Measurements from ENCODE around the gene COL17A1. TPM values are rescaled to one million over a fixed set of nuclear protein-coding genes. Genes with fewer than 3 reads are reported as not detected.
A peak's percentile ranks its signal among the peaks of the same experiment; 100 is the strongest.

COL17A1 gene
- total RNA-seq, 2 experiments from 2014 or later, result not detected

- ChIA-PET CTCF (no interaction called here), POLR2A (no interaction called here)
- no peaks in the 10 kb centered on the region for H3K9me3 Mint-ChIP-seq
- H3K4me3 Mint-ChIP-seq, result no peak overlapping the region
- H3K27me3 Mint-ChIP-seq, result no peaks in the 10 kb centered on the region
- H3K27ac Mint-ChIP-seq, result no peak overlapping the region
- peaks cover 18% of the 10 kb centered on the region for H3K4me1 Mint-ChIP-seq (ENCODE audit: low read depth)
- intact Hi-C loops (cut with micrococcal nuclease), result no loop called here
- DNase-seq, result no peak
- H3K36me3 Mint-ChIP-seq, result no peaks in the 10 kb centered on the region
These were observed 32.2 kb upstream of the COL17A1 start for GRCh38 chr10:104117839-104118323.

- peaks cover 9% of the 10 kb centered on the region for H3K4me1 Mint-ChIP-seq (ENCODE audit: low read depth)
- DNase-seq, result no peak
- H3K4me3 Mint-ChIP-seq, result no peak overlapping the region
- intact Hi-C loops (cut with micrococcal nuclease), result no loop called here
- no peaks in the 10 kb centered on the region for H3K9me3 Mint-ChIP-seq
- ChIA-PET POLR2A (no interaction called here), CTCF (no interaction called here)
- no peaks in the 10 kb centered on the region for H3K36me3 Mint-ChIP-seq
- no peak overlapping the region for H3K27ac Mint-ChIP-seq
- peaks cover 8% of the 10 kb centered on the region for H3K27me3 Mint-ChIP-seq
These were observed 27.8 kb upstream of the COL17A1 start for GRCh38 chr10:104113376-104113956.

GRCh38 chr10:104109908-104110662 lies 24.4 kb upstream of the COL17A1 start:
- H3K36me3 Mint-ChIP-seq, result no peaks in the 10 kb centered on the region
- H3K9me3 Mint-ChIP-seq, result no peaks in the 10 kb centered on the region
- peaks cover 9% of the 10 kb centered on the region for H3K4me1 Mint-ChIP-seq (ENCODE audit: low read depth)
- H3K27ac Mint-ChIP-seq, result no peak overlapping the region
- intact Hi-C loops (cut with micrococcal nuclease), result loop anchor here (1.0 kb wide), 1 partner anchor 11 kb away; no protein-coding TSS in a partner anchor
- no peak overlapping the region for H3K4me3 Mint-ChIP-seq
- no peak for DNase-seq
- peaks cover 8% of the 10 kb centered on the region for H3K27me3 Mint-ChIP-seq
- ChIA-PET POLR2A (interaction anchor here (1.3 to 2.2 kb wide), 2 partner anchors 10 to 12 kb away, joined by 6 to 7 read pairs; partner anchors contain the start of gene SFR1), CTCF (interaction anchor here (1.4 to 2.3 kb wide), 3 partner anchors 11 to 397 kb away, joined by 3 to 10 read pairs (median 3); partner anchors contain the start of gene SFR1)

- Mint-ChIP-seq H3K36me3 (no peaks in the 10 kb centered on the region), H3K27ac (no peak overlapping the region), H3K9me3 (no peaks in the 10 kb centered on the region), H3K4me1 (ENCODE audit: low read depth) (peaks cover 13% of the 10 kb centered on the region), H3K27me3 (no peaks in the 10 kb centered on the region), H3K4me3 (no peak overlapping the region)
- ChIA-PET POLR2A (no interaction called here), CTCF (no interaction called here)
- intact Hi-C loops (cut with micrococcal nuclease), result no loop called here
- peak; percentile 13 for DNase-seq
These were observed 19.2 kb upstream of the COL17A1 start for GRCh38 chr10:104104926-104105325.

- intact Hi-C loops (cut with micrococcal nuclease), result no loop called here
- DNase-seq, result no peak
- Mint-ChIP-seq H3K36me3 (no peaks in the 10 kb centered on the region), H3K4me1 (ENCODE audit: low read depth) (peaks cover 9% of the 10 kb centered on the region), H3K4me3 (no peak overlapping the region), H3K27ac (no peak overlapping the region), H3K9me3 (no peaks in the 10 kb centered on the region), H3K27me3 (no peaks in the 10 kb centered on the region)
- ChIA-PET POLR2A (interaction anchor here (1.8 kb wide), 1 partner anchor 17 kb away, joined by 6 read pairs; the partner anchor contains the start of gene SFR1), CTCF (interaction anchor here (0.7 kb wide), 1 partner anchor 75 kb away, joined by 3 read pairs; no protein-coding TSS in a partner anchor)
These were observed 18.7 kb upstream of the COL17A1 start for GRCh38 chr10:104104418-104104817.

GRCh38 chr10:104103956-104104355 lies 18.3 kb upstream of the COL17A1 start:
- H3K27me3 Mint-ChIP-seq, result peaks cover 1% of the 10 kb centered on the region
- POLR2A ChIA-PET, result interaction anchor here (1.8 kb wide), 1 partner anchor 18 kb away, joined by 6 read pairs; the partner anchor contains the start of gene SFR1
- H3K27ac Mint-ChIP-seq, result no peak overlapping the region
- CTCF ChIA-PET, result interaction anchor here (0.7 to 1.7 kb wide), 3 partner anchors 17 to 391 kb away, joined by 3 to 6 read pairs (median 5); partner anchors contain the start of gene SFR1
- peaks cover 9% of the 10 kb centered on the region for H3K4me1 Mint-ChIP-seq (ENCODE audit: low read depth)
- no peak for DNase-seq
- no peak overlapping the region for H3K4me3 Mint-ChIP-seq
- H3K36me3 Mint-ChIP-seq, result no peaks in the 10 kb centered on the region
- intact Hi-C loops (cut with micrococcal nuclease), result no loop called here
- H3K9me3 Mint-ChIP-seq, result no peaks in the 10 kb centered on the region

- H3K9me3 Mint-ChIP-seq, result no peaks in the 10 kb centered on the region
- intact Hi-C loops (cut with micrococcal nuclease), result no loop called here
- peaks cover 9% of the 10 kb centered on the region for H3K4me1 Mint-ChIP-seq (ENCODE audit: low read depth)
- ChIA-PET CTCF (no interaction called here), POLR2A (no interaction called here)
- H3K36me3 Mint-ChIP-seq, result no peaks in the 10 kb centered on the region
- H3K4me3 Mint-ChIP-seq, result no peak overlapping the region
- peaks cover 1% of the 10 kb centered on the region for H3K27me3 Mint-ChIP-seq
- DNase-seq, result no peak
- no peak overlapping the region for H3K27ac Mint-ChIP-seq
These were observed 16.2 kb upstream of the COL17A1 start for GRCh38 chr10:104101902-104102301.

- no peaks in the 10 kb centered on the region for H3K36me3 Mint-ChIP-seq
- H3K27ac Mint-ChIP-seq, result no peak overlapping the region
- H3K4me3 Mint-ChIP-seq, result no peak overlapping the region
- H3K27me3 Mint-ChIP-seq, result peaks cover 1% of the 10 kb centered on the region
- H3K9me3 Mint-ChIP-seq, result no peaks in the 10 kb centered on the region
- POLR2A ChIA-PET, result interaction anchor here (0.7 kb wide), 1 partner anchor 21 kb away, joined by 3 read pairs; the partner anchor contains the start of gene SFR1
- intact Hi-C loops (cut with micrococcal nuclease), result no loop called here
- peaks cover 9% of the 10 kb centered on the region for H3K4me1 Mint-ChIP-seq (ENCODE audit: low read depth)
- no peak for DNase-seq
- CTCF ChIA-PET, result interaction anchor here (1.9 kb wide), 1 partner anchor 23 kb away, joined by 6 read pairs; no protein-coding TSS in a partner anchor
These were observed 15.1 kb upstream of the COL17A1 start for GRCh38 chr10:104100795-104101194.

- ChIA-PET CTCF (interaction anchor here (0.7 to 1.9 kb wide), 3 partner anchors 23 to 494 kb away, joined by 3 to 6 read pairs (median 3); no protein-coding TSS in a partner anchor), POLR2A (no interaction called here)
- H3K9me3 Mint-ChIP-seq, result no peaks in the 10 kb centered on the region
- H3K36me3 Mint-ChIP-seq, result no peaks in the 10 kb centered on the region
- H3K4me3 Mint-ChIP-seq, result no peak overlapping the region
- H3K4me1 Mint-ChIP-seq (ENCODE audit: low read depth), result peaks cover 8% of the 10 kb centered on the region
- H3K27me3 Mint-ChIP-seq, result peaks cover 1% of the 10 kb centered on the region
- DNase-seq, result no peak
- no peak overlapping the region for H3K27ac Mint-ChIP-seq
- intact Hi-C loops (cut with micrococcal nuclease), result no loop called here
These were observed 14.3 kb upstream of the COL17A1 start for GRCh38 chr10:104099941-104100340.

GRCh38 chr10:104099269-104099668 lies 13.6 kb upstream of the COL17A1 start:
- peaks cover 1% of the 10 kb centered on the region for H3K27me3 Mint-ChIP-seq
- H3K27ac Mint-ChIP-seq, result no peak overlapping the region
- CTCF ChIA-PET, result interaction anchor here (0.9 to 1.9 kb wide), 2 partner anchors 24 to 493 kb away, joined by 3 to 6 read pairs; no protein-coding TSS in a partner anchor
- POLR2A ChIA-PET, result no interaction called here
- no peaks in the 10 kb centered on the region for H3K9me3 Mint-ChIP-seq
- DNase-seq, result no peak
- no peaks in the 10 kb centered on the region for H3K36me3 Mint-ChIP-seq
- intact Hi-C loops (cut with micrococcal nuclease), result no loop called here
- H3K4me3 Mint-ChIP-seq, result no peak overlapping the region
- H3K4me1 Mint-ChIP-seq (ENCODE audit: low read depth), result peaks cover 4% of the 10 kb centered on the region

- intact Hi-C loops (cut with micrococcal nuclease), result no loop called here
- Mint-ChIP-seq H3K9me3 (peaks cover 5% of the 10 kb centered on the region), H3K27me3 (peaks cover 1% of the 10 kb centered on the region), H3K4me3 (no peak overlapping the region), H3K4me1 (ENCODE audit: low read depth) (peaks cover 7% of the 10 kb centered on the region), H3K27ac (no peak overlapping the region), H3K36me3 (no peaks in the 10 kb centered on the region)
- no peak for DNase-seq
- ChIA-PET CTCF (no interaction called here), POLR2A (no interaction called here)
These were observed 12.8 kb upstream of the COL17A1 start for GRCh38 chr10:104098358-104098925.

- Mint-ChIP-seq H3K9me3 (peaks cover 7% of the 10 kb centered on the region), H3K36me3 (no peaks in the 10 kb centered on the region), H3K27ac (no peak overlapping the region), H3K4me3 (no peak overlapping the region), H3K4me1 (ENCODE audit: low read depth) (peaks cover 10% of the 10 kb centered on the region), H3K27me3 (peaks cover 1% of the 10 kb centered on the region)
- ChIA-PET CTCF (no interaction called here), POLR2A (no interaction called here)
- intact Hi-C loops (cut with micrococcal nuclease), result no loop called here
- DNase-seq, result no peak
These were observed 11.0 kb upstream of the COL17A1 start for GRCh38 chr10:104096692-104097091.
